ENCODE measurements around the gene SYNE2. TPM values are rescaled to one million over a fixed set of nuclear protein-coding genes. Genes with fewer than 3 reads are reported as not detected.

Gene SYNE2
- total RNA-seq, 1 experiment from 2014 or later = 71.1 TPM

DNA sequence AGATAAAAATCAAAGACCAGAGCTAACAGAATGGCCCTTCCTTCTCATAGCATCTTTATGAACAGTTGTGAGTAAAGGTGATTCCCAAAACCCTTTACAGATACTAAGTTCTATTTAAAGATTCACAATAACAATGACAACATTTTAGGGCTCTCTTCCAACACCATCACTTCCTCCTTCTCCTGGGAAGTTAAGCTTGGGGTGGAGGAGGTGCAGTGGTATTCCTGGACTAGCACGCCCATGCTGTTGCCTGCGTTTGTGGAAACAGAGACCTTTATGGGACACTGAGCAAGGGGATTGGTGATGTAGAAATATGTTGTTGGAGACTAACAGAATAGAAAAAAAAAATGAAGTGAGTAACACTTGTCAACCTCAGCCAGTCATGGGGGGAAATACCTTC lies 22.5 kb downstream of the SYNE2 start (continued):
- TF ChIP-seq, protein P1, sequence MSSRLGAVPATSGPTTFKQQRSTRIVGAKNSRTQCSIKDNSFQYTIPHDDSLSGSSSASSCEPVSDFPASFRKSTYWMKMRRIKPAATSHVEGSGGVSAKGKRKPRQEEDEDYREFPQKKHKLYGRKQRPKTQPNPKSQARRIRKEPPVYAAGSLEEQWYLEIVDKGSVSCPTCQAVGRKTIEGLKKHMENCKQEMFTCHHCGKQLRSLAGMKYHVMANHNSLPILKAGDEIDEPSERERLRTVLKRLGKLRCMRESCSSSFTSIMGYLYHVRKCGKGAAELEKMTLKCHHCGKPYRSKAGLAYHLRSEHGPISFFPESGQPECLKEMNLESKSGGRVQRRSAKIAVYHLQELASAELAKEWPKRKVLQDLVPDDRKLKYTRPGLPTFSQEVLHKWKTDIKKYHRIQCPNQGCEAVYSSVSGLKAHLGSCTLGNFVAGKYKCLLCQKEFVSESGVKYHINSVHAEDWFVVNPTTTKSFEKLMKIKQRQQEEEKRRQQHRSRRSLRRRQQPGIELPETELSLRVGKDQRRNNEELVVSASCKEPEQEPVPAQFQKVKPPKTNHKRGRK (CRISPR knock-in tag; IDR thresholded peaks at IDR 0.05; ENCODE audit: borderline replicate concordance) = no peak
- TF ChIP-seq NFYB (CRISPR knock-in tag; conservative IDR thresholded peaks at IDR 0.05; ENCODE audit: low read depth) (no peak), SMAD3 (CRISPR knock-in tag; IDR thresholded peaks at IDR 0.05; ENCODE audit: borderline replicate concordance) (no peak), NFATC4 (CRISPR knock-in tag; IDR thresholded peaks at IDR 0.05) (no peak)

DNA sequence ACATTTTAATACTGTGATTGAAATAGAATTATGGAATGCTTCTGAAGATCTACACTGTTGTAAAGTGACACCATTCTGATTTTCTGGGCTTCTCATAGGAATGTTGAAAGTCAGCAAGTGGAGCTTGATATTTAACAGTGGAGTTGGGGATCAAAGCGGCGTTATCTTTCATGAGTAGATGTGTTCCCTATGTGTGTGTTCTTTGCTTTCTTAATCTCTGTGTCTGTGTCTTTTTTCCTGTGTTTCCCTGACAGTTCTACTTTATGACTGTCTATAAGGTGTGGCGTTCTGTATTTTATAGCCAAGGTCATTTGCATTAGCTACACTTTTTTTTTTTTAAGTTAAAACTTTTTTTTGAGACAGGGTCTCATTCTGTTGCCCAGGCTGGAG lies 24.7 kb downstream of the SYNE2 start:
- Mint-ChIP-seq H3K9me3 (no peaks in the 10 kb centered on the region), H3K4me1 (peaks cover 35% of the 10 kb centered on the region), H3K36me3 (no peaks in the 10 kb centered on the region), H3K27me3 (ENCODE audit: low read depth) (no peaks in the 10 kb centered on the region), H3K27ac (peak overlapping the region; percentile 5; the same call in 1 of the 2 replicates), H3K4me3 (no peak overlapping the region)
- POLR2A ChIA-PET = no interaction called here
- TF ChIP-seq, protein P2, sequence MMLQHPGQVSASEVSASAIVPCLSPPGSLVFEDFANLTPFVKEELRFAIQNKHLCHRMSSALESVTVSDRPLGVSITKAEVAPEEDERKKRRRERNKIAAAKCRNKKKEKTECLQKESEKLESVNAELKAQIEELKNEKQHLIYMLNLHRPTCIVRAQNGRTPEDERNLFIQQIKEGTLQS (CRISPR knock-in tag; conservative IDR thresholded peaks at IDR 0.05) = no peak
- TF ChIP-seq HMGA2 (CRISPR knock-in tag; IDR thresholded peaks at IDR 0.05) = no peak
- ATAC-seq = no peak
- no peak for DNase-seq (ENCODE audit: low spot score)
- CTCF ChIA-PET = no interaction called here

DNA sequence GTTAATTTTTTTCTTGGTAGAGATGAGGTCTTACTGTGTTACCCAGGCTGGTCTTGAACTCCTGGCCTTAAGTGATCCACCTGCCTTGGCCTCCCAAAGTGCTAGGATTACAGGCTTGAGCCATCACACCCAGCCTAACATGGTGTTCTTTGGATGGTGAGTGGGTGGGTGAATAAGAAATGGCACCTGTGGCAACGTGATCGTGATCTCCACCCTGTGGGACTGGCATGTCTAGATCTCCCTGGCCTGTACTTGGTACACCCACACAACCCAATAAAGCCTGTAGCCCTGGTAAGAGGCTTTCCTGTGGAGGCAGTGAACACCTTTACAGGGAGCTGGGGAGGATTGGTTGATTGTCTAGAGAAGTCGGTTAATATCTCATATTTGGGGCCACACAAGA lies 25.2 kb downstream of the SYNE2 start:
- ChIA-PET POLR2A (no interaction called here), CTCF (no interaction called here)
- ATAC-seq (no peak), DNase-seq (ENCODE audit: low spot score) (no peak)
- peak overlapping the region; percentile 13; the same call in 1 of the 2 replicates for H3K27ac Mint-ChIP-seq
- no peaks in the 10 kb centered on the region for H3K9me3 Mint-ChIP-seq
- peaks cover 31% of the 10 kb centered on the region for H3K4me1 Mint-ChIP-seq
- no peak overlapping the region for H3K4me3 Mint-ChIP-seq
- no peaks in the 10 kb centered on the region for H3K36me3 Mint-ChIP-seq
- TF ChIP-seq, protein P3, sequence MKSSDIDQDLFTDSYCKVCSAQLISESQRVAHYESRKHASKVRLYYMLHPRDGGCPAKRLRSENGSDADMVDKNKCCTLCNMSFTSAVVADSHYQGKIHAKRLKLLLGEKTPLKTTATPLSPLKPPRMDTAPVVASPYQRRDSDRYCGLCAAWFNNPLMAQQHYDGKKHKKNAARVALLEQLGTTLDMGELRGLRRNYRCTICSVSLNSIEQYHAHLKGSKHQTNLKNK (CRISPR knock-in tag; IDR thresholded peaks at IDR 0.05) = no peak
- TF ChIP-seq CBFB (CRISPR knock-in tag; IDR thresholded peaks at IDR 0.05; ENCODE audit: low read depth) = no peak
- TF ChIP-seq SOX15 (CRISPR knock-in tag; IDR thresholded peaks at IDR 0.05) = no peak
- no peak for TF ChIP-seq TP53 (CRISPR knock-in tag; IDR thresholded peaks at IDR 0.05)
- TF ChIP-seq, protein P4, sequence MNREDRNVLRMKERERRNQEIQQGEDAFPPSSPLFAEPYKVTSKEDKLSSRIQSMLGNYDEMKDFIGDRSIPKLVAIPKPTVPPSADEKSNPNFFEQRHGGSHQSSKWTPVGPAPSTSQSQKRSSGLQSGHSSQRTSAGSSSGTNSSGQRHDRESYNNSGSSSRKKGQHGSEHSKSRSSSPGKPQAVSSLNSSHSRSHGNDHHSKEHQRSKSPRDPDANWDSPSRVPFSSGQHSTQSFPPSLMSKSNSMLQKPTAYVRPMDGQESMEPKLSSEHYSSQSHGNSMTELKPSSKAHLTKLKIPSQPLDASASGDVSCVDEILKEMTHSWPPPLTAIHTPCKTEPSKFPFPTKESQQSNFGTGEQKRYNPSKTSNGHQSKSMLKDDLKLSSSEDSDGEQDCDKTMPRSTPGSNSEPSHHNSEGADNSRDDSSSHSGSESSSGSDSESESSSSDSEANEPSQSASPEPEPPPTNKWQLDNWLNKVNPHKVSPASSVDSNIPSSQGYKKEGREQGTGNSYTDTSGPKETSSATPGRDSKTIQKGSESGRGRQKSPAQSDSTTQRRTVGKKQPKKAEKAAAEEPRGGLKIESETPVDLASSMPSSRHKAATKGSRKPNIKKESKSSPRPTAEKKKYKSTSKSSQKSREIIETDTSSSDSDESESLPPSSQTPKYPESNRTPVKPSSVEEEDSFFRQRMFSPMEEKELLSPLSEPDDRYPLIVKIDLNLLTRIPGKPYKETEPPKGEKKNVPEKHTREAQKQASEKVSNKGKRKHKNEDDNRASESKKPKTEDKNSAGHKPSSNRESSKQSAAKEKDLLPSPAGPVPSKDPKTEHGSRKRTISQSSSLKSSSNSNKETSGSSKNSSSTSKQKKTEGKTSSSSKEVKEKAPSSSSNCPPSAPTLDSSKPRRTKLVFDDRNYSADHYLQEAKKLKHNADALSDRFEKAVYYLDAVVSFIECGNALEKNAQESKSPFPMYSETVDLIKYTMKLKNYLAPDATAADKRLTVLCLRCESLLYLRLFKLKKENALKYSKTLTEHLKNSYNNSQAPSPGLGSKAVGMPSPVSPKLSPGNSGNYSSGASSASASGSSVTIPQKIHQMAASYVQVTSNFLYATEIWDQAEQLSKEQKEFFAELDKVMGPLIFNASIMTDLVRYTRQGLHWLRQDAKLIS (CRISPR knock-in tag; IDR thresholded peaks at IDR 0.05; ENCODE audit: borderline replicate concordance) = no peak
- no peak for TF ChIP-seq ELF4 (CRISPR knock-in tag; IDR thresholded peaks at IDR 0.05; ENCODE audit: low read depth)
- TF ChIP-seq, protein P5, sequence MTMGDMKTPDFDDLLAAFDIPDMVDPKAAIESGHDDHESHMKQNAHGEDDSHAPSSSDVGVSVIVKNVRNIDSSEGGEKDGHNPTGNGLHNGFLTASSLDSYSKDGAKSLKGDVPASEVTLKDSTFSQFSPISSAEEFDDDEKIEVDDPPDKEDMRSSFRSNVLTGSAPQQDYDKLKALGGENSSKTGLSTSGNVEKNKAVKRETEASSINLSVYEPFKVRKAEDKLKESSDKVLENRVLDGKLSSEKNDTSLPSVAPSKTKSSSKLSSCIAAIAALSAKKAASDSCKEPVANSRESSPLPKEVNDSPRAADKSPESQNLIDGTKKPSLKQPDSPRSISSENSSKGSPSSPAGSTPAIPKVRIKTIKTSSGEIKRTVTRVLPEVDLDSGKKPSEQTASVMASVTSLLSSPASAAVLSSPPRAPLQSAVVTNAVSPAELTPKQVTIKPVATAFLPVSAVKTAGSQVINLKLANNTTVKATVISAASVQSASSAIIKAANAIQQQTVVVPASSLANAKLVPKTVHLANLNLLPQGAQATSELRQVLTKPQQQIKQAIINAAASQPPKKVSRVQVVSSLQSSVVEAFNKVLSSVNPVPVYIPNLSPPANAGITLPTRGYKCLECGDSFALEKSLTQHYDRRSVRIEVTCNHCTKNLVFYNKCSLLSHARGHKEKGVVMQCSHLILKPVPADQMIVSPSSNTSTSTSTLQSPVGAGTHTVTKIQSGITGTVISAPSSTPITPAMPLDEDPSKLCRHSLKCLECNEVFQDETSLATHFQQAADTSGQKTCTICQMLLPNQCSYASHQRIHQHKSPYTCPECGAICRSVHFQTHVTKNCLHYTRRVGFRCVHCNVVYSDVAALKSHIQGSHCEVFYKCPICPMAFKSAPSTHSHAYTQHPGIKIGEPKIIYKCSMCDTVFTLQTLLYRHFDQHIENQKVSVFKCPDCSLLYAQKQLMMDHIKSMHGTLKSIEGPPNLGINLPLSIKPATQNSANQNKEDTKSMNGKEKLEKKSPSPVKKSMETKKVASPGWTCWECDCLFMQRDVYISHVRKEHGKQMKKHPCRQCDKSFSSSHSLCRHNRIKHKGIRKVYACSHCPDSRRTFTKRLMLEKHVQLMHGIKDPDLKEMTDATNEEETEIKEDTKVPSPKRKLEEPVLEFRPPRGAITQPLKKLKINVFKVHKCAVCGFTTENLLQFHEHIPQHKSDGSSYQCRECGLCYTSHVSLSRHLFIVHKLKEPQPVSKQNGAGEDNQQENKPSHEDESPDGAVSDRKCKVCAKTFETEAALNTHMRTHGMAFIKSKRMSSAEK (CRISPR knock-in tag; IDR thresholded peaks at IDR 0.05; ENCODE audit: borderline replicate concordance) = no peak
- no peak for TF ChIP-seq ATF1 (CRISPR knock-in tag; IDR thresholded peaks at IDR 0.05)
- no peaks in the 10 kb centered on the region for H3K27me3 Mint-ChIP-seq (ENCODE audit: low read depth)
